HG03159 (cell line): ENCODE data around the gene TNFRSF14.

ENCODE experiments used
- ATAC-seq: cut with Tn5 transposase; IDR thresholded peaks from one replicate; pipeline ENCODE4 v1.9.1; 2021; ENCODE audit warnings: mild to moderate bottlenecking, moderate library complexity; ENCODE audit not compliant: unreplicated experiment

Gene TNFRSF14

GRCh38 chr1:2556277-2556677 lies at the start of gene TNFRSF14:
Gene TNFRSF14, plus strand, starts transcription at chr1:2556371. Its CDS starts 294 bp downstream, at chr1:2556665.
- peak; percentile 51 for ATAC-seq

GRCh38 chr1:2506901-2507565 lies 49.1 kb upstream of the TNFRSF14 start:
- ATAC-seq, result no peak

- no peak for ATAC-seq
Observed at GRCh38 chr1:2507744-2508155, 48.4 kb upstream of the TNFRSF14 start.

GRCh38 chr1:2508180-2508579 lies 48.0 kb upstream of the TNFRSF14 start:
- no peak for ATAC-seq

- ATAC-seq, result no peak
Observed at GRCh38 chr1:2508751-2509150, 47.4 kb upstream of the TNFRSF14 start.

- no peak for ATAC-seq
Observed at GRCh38 chr1:2509589-2509988, 46.6 kb upstream of the TNFRSF14 start.

GRCh38 chr1:2510366-2511155 lies 45.6 kb upstream of the TNFRSF14 start:
- ATAC-seq, result no peak

- no peak for ATAC-seq
Observed at GRCh38 chr1:2512862-2513421, 43.2 kb upstream of the TNFRSF14 start.

GRCh38 chr1:2513939-2514652 lies 42.1 kb upstream of the TNFRSF14 start:
- ATAC-seq, result no peak

GRCh38 chr1:2514863-2515762 lies 41.1 kb upstream of the TNFRSF14 start:
- ATAC-seq, result no peak

GRCh38 chr1:2515763-2516080 lies 40.4 kb upstream of the TNFRSF14 start:
- ATAC-seq, result no peak

- ATAC-seq, result no peak
Observed at GRCh38 chr1:2516124-2516523, 40.0 kb upstream of the TNFRSF14 start.

- ATAC-seq, result no peak
Observed at GRCh38 chr1:2516946-2517345, 39.2 kb upstream of the TNFRSF14 start.

GRCh38 chr1:2517966-2518365 lies 38.2 kb upstream of the TNFRSF14 start:
- ATAC-seq, result no peak

GRCh38 chr1:2518528-2518927 lies 37.6 kb upstream of the TNFRSF14 start:
- no peak for ATAC-seq

GRCh38 chr1:2519029-2519685 lies 37.0 kb upstream of the TNFRSF14 start:
- ATAC-seq, result no peak

- no peak for ATAC-seq
Observed at GRCh38 chr1:2519729-2520128, 36.4 kb upstream of the TNFRSF14 start.

GRCh38 chr1:2520206-2520605 lies 36.0 kb upstream of the TNFRSF14 start:
- no peak for ATAC-seq

GRCh38 chr1:2520806-2521205 lies 35.4 kb upstream of the TNFRSF14 start:
- ATAC-seq, result no peak

GRCh38 chr1:2522230-2522629 lies 33.9 kb upstream of the TNFRSF14 start:
- ATAC-seq, result no peak
